ENCODE data around the gene INSC. TPM values are rescaled to one million over a fixed set of nuclear protein-coding genes. Genes with fewer than 3 reads are reported as not detected.

INSC gene
- total RNA-seq, 1 experiment from 2014 or later = 0.17 TPM

GRCh38 chr11:15150507-15150906, 35.8 kb downstream of the INSC start:
- Histone ChIP-seq H3K27me3 (ENCODE audit: insufficient read depth, low read length) (no peaks in the 10 kb centered on the region), H3K79me2 (ENCODE audit: insufficient read depth, low read length) (no peaks in the 10 kb centered on the region), H3K9ac (ENCODE audit: low read length) (no peak overlapping the region), H3K4me2 (ENCODE audit: low read length) (no peak overlapping the region), H2AFZ (ENCODE audit: low read depth, low read length, poor library complexity, severe bottlenecking) (no peak overlapping the region), H3K36me3 (ENCODE audit: control insufficient read depth in 1 of 2, insufficient read depth in 2 of 2, low read length in 2 of 2) (no peaks in the 10 kb centered on the region), H3K27ac (ENCODE audit: low read depth, low read length) (no peak overlapping the region), H3K9me2 (ENCODE audit: insufficient read depth) (no peaks in the 10 kb centered on the region), H3K4me3 (replicated peaks in 1 of 2; ENCODE audit: low read depth in 1 of 2, low read length in 2 of 2) (no peak overlapping the region), H3K9me3 (ENCODE audit: control insufficient read depth in 1 of 2, insufficient read depth in 1 of 2, low read depth in 1 of 2, low read length in 2 of 2) (no peaks in the 10 kb centered on the region), H4K20me1 (ENCODE audit: insufficient read depth) (no peaks in the 10 kb centered on the region), H3K4me1 (ENCODE audit: control insufficient read depth in 1 of 2, insufficient read depth in 2 of 2, low read length in 2 of 2) (peaks cover 0 to 2% of the 10 kb centered on the region in 2 experiments; a peak in 1 of 4 replicates)
- no peak for TF ChIP-seq CEBPB (IDR thresholded peaks at IDR 0.05; ENCODE audit: low read depth)
- TF ChIP-seq ATF3 (IDR thresholded peaks at IDR 0.05) = no peak
- TF ChIP-seq EZH2phosphoT487 (IDR thresholded peaks at IDR 0.05; ENCODE audit: borderline replicate concordance) = no peak
- TF ChIP-seq POLR2AphosphoS5 (IDR thresholded peaks at IDR 0.05; ENCODE audit: low read depth, low read length) = no peak
- no peak for TF ChIP-seq EGR1 (IDR thresholded peaks at IDR 0.05; ENCODE audit: low read depth)
- TF ChIP-seq REST (IDR thresholded peaks at IDR 0.05; ENCODE audit: low read depth) = no peak
- TF ChIP-seq ELF1 (IDR thresholded peaks at IDR 0.05; ENCODE audit: borderline replicate concordance, low read depth) = no peak
- no TSS peak for BruUV-seq (replicated peaks)
- ATAC-seq = no peak
- DNase-seq (ENCODE audit: low read depth, low spot score) = no peak
- ChIA-PET CTCF (no interaction called here), POLR2A (no interaction called here), RAD21 (ENCODE audit: low non-redundant PET in 1 of 2, low total read pairs in 2 of 2, uncharacterized antibody in 2 of 2, unreplicated experiment in 2 of 2) (no interaction called here)
- intact Hi-C loops (cut with micrococcal nuclease) = no loop called here

All from HCT116 (cell line).